NCI-H1417 (cell line): ENCODE data around the gene ARHGDIB.
A peak's percentile ranks its signal among the peaks of the same experiment; 100 is the strongest.

ENCODE experiments used
- DNase-seq, 3 experiments: peaks; one replicate each; lab custom pipeline; 2025; lab: John Stamatoyannopoulos, UW

The ARHGDIB gene

GRCh38 chr12:14961466-14962152 is at the start of gene ARHGDIB:
Gene ARHGDIB, minus strand, starts transcription at chr12:14961601. Its CDS starts 10,889 bp downstream, at chr12:14950712.
- DNase-seq, result no peak

DNA sequence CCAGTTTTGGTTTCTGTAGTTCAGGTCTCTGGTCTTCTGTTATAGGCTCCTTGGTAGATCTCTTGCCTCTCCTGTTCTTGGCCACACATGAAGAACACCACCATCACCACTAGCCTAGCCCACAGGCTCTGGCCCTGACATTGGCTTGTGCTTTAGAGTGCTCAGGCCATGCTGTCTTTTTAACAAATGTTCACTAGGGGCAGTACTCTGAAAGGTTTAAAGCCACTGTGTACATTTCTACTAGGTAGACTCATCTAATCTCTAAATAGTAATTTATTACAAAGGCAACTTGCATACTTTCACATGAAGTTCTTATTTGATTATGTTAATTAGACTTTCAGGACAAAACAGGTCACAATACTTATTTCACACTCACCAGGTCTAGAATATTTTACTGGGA is 49.8 kb upstream of the ARHGDIB start:
- DNase-seq, result peak in 1 of 3 experiments; percentile 12

DNA sequence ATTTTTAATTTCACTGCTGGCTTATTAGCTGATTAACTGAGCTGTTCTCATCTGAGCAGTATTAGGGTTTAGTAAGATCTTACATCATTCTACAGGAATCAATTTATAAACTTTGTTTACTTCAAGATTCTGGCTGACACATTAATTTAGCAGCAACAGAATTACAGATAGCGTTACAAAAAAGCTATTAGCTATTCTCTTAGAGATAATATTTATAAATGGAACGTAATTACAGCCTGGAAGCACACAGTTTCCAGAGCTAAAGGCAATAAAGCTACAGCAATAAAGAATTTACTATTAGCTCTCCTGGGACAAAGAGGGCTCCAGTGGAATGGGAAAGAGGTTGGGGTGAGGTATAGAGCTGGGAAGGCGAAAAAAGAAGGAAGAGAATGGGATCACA is 46.1 kb upstream of the ARHGDIB start:
- DNase-seq, result peak in 1 of 3 experiments; percentile 55

GRCh38 chr12:15005064-15005463 is 43.7 kb upstream of the ARHGDIB start:
- DNase-seq, result peak; percentile 20 to 88 (median 41)

DNA sequence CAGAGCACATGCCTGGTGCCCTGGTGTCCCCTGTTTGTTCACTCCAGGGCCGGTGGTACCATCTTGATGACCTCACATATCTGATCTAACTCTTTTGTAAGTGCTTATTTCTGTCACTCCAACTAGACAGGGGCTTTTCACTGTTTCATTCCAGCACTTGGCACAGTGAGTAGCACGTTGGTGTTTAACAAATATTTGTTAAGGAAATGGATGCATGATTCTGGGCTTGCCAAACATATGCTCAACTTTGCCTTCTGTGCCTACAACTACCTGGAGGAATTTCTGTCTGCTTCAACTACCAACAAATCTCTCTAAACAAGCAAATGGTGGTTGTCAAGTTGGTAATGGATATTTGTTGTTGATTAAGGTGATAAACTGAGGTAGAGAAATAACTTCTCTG is 43.0 kb upstream of the ARHGDIB start:
- no peak for DNase-seq

GRCh38 chr12:15001733-15002382 is 40.5 kb upstream of the ARHGDIB start:
- DNase-seq, result peak; percentile 36 to 72 (median 48)

DNA sequence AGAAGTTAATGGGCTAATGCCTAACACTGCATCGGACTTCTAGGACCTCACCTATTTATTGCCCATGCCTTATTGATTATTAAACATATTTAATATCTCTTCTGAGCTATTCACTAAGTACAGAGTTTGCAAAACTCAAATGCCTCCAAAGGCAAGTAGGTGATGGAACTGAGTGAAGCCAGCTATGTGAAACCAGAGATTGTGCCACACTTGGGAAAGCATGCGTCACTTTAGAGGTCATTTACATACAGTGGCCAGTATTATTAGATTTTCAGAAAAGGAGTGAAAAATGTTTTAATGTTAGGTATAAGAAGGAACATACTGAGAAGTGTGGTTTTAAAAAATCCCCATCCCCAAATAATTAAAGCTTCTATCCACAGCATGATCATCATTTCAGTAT is 39.2 kb upstream of the ARHGDIB start:
- DNase-seq, result no peak

DNA sequence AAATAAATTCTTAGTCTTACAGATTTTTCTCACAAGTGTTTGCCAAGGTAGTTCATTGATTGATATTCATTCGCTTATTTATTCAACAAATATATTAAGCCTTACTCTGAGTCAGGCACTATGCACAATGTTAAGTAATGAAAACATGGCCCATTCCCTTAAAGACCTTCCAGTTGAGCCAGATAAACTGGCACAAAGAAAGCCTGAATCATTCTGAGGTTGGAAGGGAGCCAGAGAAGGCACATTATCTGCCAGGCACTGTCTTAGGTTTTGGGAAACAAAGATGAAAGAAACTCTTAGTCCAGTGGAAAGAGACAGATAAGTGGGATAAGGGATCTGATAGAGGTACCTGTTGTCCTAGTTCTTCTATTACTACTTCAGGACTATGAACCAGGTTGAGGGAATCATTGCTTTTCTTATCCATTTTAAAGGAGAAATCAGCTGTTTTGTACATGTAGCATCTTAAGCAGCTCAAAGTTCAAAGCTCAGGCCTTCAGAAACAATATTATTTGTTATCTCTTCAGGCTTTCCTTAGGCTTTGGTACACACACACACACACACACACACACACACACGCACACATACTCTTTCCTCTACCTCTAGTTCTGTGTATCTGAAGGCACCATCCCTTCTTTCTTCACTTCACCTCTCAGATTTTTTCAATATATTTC is 38.4 kb upstream of the ARHGDIB start:
- DNase-seq, result no peak

DNA sequence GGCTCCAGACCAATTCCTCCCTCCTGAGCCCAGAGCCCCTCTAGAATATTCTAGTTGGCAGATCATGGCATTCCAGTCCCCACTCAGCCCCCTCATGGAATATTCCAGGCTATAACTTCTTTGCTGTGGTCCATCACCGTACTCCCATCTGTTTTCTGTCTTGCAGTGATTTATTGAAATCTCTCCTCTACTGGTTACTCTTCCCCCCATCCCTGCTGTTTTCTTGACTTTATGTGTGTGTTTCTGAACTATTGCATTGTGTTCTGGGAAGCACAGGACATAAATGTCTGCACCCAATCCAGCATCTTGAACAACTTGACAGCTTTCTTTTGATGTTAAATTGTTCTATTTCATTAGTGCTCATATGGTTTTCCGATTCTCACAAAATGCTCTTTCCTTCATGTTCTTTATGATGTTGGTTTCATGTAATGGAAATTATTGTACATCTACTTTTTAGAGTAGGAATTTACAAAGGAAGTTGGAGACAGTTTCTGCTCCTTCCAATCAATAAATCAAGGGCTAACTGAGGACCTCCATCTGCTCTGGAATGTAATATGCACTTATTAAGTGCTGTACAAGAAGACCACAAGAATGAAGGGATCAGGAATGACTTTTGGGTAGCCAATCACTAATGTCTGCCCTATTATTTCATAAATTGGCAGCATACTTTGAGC is 37.8 kb upstream of the ARHGDIB start:
- DNase-seq, result no peak

GRCh38 chr12:14997998-14998397 is 36.6 kb upstream of the ARHGDIB start:
- DNase-seq, result no peak

DNA sequence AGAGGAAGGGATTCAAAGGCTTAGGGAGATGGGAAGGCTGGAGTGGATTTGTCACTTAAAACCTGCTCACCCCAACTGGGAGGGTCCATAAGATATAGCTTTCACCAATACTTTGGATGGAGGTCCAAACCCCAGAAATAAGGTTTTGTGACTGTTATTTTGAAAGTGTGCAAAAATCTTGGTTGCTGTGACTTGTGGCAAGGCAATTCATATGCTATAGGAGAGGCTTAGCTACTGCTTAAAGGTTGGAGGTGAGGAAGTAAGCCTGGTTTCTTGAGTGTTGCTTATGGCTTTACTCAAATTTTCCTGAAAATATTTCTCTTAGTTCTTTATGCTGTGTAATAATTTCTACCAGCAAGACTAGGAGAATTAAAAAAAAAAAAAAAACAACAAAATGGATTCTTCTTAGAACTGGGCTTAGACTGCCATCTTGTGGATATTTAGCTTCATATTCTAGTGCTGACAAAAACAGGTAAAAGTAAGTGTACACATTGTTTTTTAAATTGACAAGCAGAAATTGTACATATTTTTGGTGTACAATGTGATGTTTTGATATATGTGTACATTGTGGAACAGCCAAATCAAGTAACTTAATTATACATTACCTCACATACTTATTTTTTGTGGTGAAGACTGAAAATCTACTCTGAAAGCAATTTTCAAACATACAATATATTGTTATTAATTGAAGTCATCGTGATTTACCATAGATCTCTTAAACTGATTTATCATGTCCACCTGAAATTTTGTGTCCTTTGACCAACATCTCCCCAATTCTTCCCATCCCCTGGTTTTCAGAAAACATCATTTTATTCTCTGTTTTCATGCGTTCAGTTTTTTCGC is 34.4 kb upstream of the ARHGDIB start:
- DNase-seq, result peak; percentile 13 to 87 (median 51)

DNA sequence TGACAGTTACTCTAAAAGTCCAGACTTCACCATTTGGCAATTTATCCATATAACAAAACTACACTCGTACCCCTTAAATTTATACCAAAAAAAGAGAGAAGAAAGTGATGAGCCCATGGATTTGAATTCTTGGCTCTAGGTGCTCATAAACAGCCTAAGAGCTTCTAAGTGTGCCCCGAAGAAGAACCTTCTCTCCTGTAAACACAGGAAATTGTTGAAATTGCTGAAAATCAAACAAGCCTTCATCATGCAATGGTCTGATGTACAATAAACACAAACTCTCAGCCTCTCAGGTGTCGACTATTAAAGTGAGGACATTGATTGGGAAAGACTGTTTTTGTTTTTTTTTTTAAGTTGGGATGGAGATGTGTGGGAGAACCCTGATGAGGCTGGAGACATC is 33.2 kb upstream of the ARHGDIB start:
- DNase-seq, result no peak

- DNase-seq, result no peak
These were observed 32.3 kb upstream of the ARHGDIB start for GRCh38 chr12:14993537-14994266.

- no peak for DNase-seq
These were observed 31.7 kb upstream of the ARHGDIB start for GRCh38 chr12:14993117-14993516.

- DNase-seq, result no peak
These were observed 31.3 kb upstream of the ARHGDIB start for GRCh38 chr12:14992673-14993072.

GRCh38 chr12:14991069-14991468 is 29.7 kb upstream of the ARHGDIB start:
- DNase-seq, result no peak

DNA sequence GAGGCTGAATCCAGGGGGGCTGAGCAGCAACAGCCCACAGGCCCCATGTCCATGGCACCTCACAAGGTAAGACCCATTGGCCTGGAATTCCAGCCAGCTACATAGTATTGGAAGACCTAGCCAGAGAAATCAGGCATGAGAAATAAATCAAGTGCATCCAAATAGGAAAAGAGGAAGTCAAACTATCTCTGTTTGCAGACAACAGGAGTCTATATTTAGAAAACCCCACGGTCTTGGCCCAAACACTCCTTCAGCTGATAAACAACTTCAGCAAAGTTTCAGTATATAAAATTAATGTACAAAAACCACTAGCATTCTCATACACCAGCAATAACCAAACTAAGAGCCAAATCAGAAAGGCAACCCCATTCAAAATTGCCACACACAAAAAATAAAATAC is 28.4 kb upstream of the ARHGDIB start:
- DNase-seq, result no peak

- no peak for DNase-seq
These were observed 26.6 kb upstream of the ARHGDIB start for GRCh38 chr12:14988035-14988434.

- peak in 1 of 3 experiments; percentile 17 for DNase-seq
These were observed 25.0 kb upstream of the ARHGDIB start for GRCh38 chr12:14986449-14986848.

DNA sequence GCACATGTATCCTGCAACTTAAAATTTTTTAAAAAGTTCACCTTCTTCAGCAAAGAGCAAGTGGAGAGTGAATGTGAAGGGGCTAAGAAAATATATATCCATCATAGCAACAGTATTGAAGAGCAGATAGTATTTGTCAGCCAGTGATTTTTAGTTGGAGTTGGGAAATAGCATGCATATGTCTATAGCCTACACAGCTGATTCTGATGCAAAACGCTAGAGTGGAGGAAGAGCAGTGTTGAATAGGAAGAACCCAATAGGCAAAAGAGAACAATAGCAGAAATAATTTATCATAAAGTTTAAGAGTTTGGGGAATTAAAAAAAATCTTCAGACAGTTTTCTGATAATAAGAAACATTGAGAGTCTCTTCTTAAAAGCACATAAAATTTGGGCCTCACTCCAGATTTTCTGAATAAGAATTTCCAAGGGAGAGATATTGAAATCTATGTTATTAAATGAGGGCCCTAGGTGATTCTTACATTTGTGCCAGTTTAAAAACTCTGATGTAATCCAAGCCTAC is 23.4 kb upstream of the ARHGDIB start:
- no peak for DNase-seq

DNA sequence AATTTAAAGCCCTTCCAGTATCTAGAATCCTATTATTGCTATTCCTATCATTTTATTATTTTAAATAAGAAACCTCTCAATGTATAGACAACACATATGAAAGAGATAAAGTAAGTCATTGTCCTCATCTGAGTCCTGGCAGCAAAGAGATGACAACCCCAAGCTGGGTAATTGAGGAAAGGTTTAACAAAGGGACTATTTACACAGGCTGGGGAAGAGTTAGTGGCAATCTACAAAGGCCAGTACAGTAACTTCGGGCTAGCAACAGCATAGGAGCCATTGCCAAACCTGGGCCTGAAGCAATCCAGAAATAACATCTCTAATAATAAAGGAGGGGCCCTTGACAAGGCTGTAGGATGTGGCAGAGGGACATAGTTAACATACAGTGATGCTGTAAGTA is 22.6 kb upstream of the ARHGDIB start:
- DNase-seq, result no peak
